B cell (primary cell): Measurements from ENCODE around the gene LY9. TPM values are rescaled to one million over a fixed set of nuclear protein-coding genes. Genes with fewer than 3 reads are reported as not detected.

Experiments
- ATAC-seq: fragments of 200-7000 bp; cut with Tn5 transposase; one replicate; pipeline ENCODE4 v1.10.0; 2021; ENCODE audit warnings: low read depth, mild to moderate bottlenecking, moderate number of reproducible peaks, moderate library complexity
- CTCF ChIA-PET: fragments of 350-600 bp; sonication (Branson Sonifier 250); formaldehyde crosslinking; loops from one replicate; lab custom pipeline; 2021; ENCODE audit warnings: antibody characterized with exemption, inconsistent platforms; lab: Charles Lee
- POLR2A ChIA-PET: fragments of 350-600 bp; sonication (Branson Sonifier 250); formaldehyde crosslinking; loops from one replicate; lab custom pipeline; 2021; ENCODE audit warnings: antibody characterized with exemption; lab: Charles Lee
- DNase-seq: peaks from one replicate; pipeline ENCODE4 v3.0.0; 2013
- H2AFZ ChIP-seq: 2 replicates; pipeline ENCODE4 v1.6.1; 2012; ENCODE audit warnings: mild to moderate bottlenecking, low read depth, low read length; ENCODE audit not compliant: insufficient read depth, poor library complexity, severe bottlenecking
- H3K27ac ChIP-seq, 2 donors: 1 replicate in 1 of 2; 2 replicates in 1 of 2; pipeline ENCODE4 v1.5.1; 2012 to 2013; ENCODE audit warnings: low read length in 2 of 2, mild to moderate bottlenecking in 2 of 2, moderate library complexity in 1 of 2
- H3K27me3 ChIP-seq, 4 experiments: fragments of 200-600 bp in 1 of 4; sonication (generic) in 1 of 4; replicated peaks in 1 of 4; 1 replicate in 2 of 4; 2 replicates in 2 of 4; pipeline versions ENCODE4 v1.6.1 to v1.7.0; 2013 to 2016; ENCODE audit warnings: low read length in 3 of 4, mild to moderate bottlenecking in 2 of 4, mixed read lengths in 1 of 4, moderate library complexity in 1 of 4; ENCODE audit not compliant: insufficient read depth in 4 of 4, control insufficient read depth in 3 of 4; ENCODE audit errors: control extremely low read depth in 1 of 4
- H3K36me3 ChIP-seq, 2 experiments: replicated peaks in 1 of 2; 1 replicate in 1 of 2; 2 replicates in 1 of 2; pipeline versions ENCODE4 v1.6.1 to v1.7.1; 2013; ENCODE audit warnings: low read length in 1 of 2; ENCODE audit not compliant: insufficient read depth in 2 of 2, control insufficient read depth in 1 of 2; ENCODE audit errors: control extremely low read depth in 1 of 2, extremely low read depth in 1 of 2
- H3K4me1 ChIP-seq, 2 donors: fragments of 200-600 bp in 1 of 2; sonication (generic) in 1 of 2; 1 replicate in 1 of 2; 2 replicates in 1 of 2; pipeline versions ENCODE4 v1.5.1 to v1.6.1; 2013 to 2017; ENCODE audit warnings: low read length in 2 of 2; ENCODE audit not compliant: control insufficient read depth in 2 of 2, insufficient read depth in 2 of 2
- H3K4me2 ChIP-seq: replicated peaks from 2 replicates; pipeline ENCODE3; 2012; ENCODE audit warnings: mild to moderate bottlenecking, low read depth, low read length; ENCODE audit not compliant: poor library complexity, severe bottlenecking
- H3K4me3 ChIP-seq, 5 experiments: fragments of 200-600 bp in 1 of 5; sonication (generic) in 1 of 5; 1 replicate in 3 of 5; 2 replicates in 2 of 5; pipeline versions ENCODE4 v1.5.1 to v1.7.0; 2011 to 2016; ENCODE audit warnings: low read length in 4 of 5, mild to moderate bottlenecking in 4 of 5, low read depth in 2 of 5, control low read depth in 1 of 5, moderate library complexity in 1 of 5; ENCODE audit not compliant: insufficient read depth in 1 of 5; ENCODE audit errors: control extremely low read depth in 1 of 5, extremely low read depth in 1 of 5
- H3K79me2 ChIP-seq: fragments of 200-600 bp; sonication (generic); one replicate; pipeline ENCODE4 v1.6.0; 2016; ENCODE audit warnings: low read length; ENCODE audit not compliant: control insufficient read depth, insufficient read depth
- H3K9ac ChIP-seq: fragments of 200-600 bp; sonication (generic); 2 replicates; pipeline ENCODE4 v1.6.1; 2017; ENCODE audit warnings: mild to moderate bottlenecking, low read length, moderate library complexity
- H3K9me3 ChIP-seq, 3 donors: one replicate each; pipeline versions ENCODE4 v1.6.1 to v1.7.1; 2013; ENCODE audit warnings: low read length in 2 of 3; ENCODE audit not compliant: control insufficient read depth in 2 of 3, insufficient read depth in 1 of 3; ENCODE audit errors: control extremely low read depth in 1 of 3
- H4K20me1 ChIP-seq: 2 replicates; pipeline ENCODE4 v1.6.0; 2012; ENCODE audit warnings: mild to moderate bottlenecking, low read length; ENCODE audit not compliant: insufficient read depth, control insufficient read depth, poor library complexity, severe bottlenecking
- H3K27ac Mint-ChIP-seq: one replicate; pipeline ENCODE4 v1.8.0; 2021; ENCODE audit warnings: mixed read lengths
- H3K27me3 Mint-ChIP-seq: one replicate; pipeline ENCODE4 v1.8.0; 2021; ENCODE audit warnings: mixed read lengths
- H3K4me1 Mint-ChIP-seq: one replicate; pipeline ENCODE4 v1.8.0; 2021; ENCODE audit warnings: mixed read lengths
- H3K4me3 Mint-ChIP-seq: one replicate; pipeline ENCODE4 v1.8.0; 2021; ENCODE audit warnings: mixed read lengths
- H3K9me3 Mint-ChIP-seq: one replicate; pipeline ENCODE4 v1.8.0; 2022; ENCODE audit warnings: mixed read lengths; ENCODE audit not compliant: insufficient read depth
- EZH2 ChIP-seq: IDR thresholded peaks from 2 replicates; pipeline ENCODE4 v1.6.1; 2012; ENCODE audit warnings: borderline replicate concordance, low read depth, mild to moderate bottlenecking, moderate library complexity, low read length; ENCODE audit not compliant: insufficient read depth, poor library complexity, severe bottlenecking
- WGBS: methylation state at CpG from one replicate; pipeline ENCODE4 v1.1.5; 2013; ENCODE audit warnings: missing lambda C conversion rate; ENCODE audit not compliant: insufficient coverage; 5-methylcytosine and 5-hydroxymethylcytosine counted together
- intact Hi-C: fragments of 100-400 bp; cut with micrococcal nuclease; formaldehyde crosslinking; loops from one replicate; pipeline ENCODE4 v1.10.0; 2022
- polyA plus RNA-seq: library from polyadenylated mRNA; depleted of rRNA; stranded (reverse); fragments of >200 nt; gene quantifications from 2 replicates; pipeline ENCODE4 v1.2.3, GENCODE V29; 2012
- total RNA-seq, 2 donors: library from RNA; stranded (reverse); fragments of 120-200 nt in 1 of 2; gene quantifications; 1 replicate in 1 of 2; 2 replicates in 1 of 2; pipeline versions ENCODE4 v1.2.3 to v1.2.4, GENCODE V29; 2013 to 2022
- TF ChIP-seq, protein P1 (sequence below): fragments of 200-600 bp; IDR thresholded peaks from one replicate; pipeline ENCODE4 v1.8.0; 2022; ENCODE audit warnings: antibody characterized with exemption, mild to moderate bottlenecking

The LY9 gene
- total and polyA plus RNA-seq, 2 donors (not counting 1 experiment from before 2014, with no cell fraction given) = 252 to 365 TPM

DNA sequence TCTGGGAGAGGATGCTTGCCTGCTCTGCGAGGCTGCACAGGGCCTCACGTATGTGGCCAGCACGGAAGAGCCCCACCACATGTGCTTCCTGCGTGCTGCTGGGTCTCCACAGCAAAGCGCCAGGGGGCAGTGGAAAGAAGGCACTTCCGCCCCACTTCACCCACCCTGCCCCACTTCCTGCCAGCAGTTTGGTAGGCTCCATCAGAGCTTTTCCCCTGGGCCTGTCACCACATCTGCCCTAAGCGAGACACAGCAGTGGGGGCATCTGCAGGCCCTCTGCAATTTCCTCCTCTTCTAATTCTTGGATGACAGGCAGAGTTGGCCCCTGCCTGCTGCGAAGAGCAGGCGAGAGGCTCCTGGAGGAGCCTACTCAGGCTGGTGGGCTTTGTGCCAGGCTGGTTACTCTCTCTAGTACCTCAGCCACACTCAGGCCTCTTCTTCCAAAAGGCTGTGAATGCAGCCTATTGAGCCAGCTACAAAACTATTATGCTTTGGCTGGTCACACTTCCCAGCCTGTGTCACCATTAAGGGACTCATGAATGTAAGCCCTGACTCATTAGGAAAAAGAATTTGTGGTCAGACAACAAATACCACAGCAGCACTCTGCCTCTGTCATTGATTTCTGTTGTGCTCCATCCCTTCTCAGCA, 41.7 kb downstream of the LY9 start:
- H2AFZ ChIP-seq = peak overlapping the region; percentile 64
- peak overlapping the region; percentile 72 for H3K4me2 ChIP-seq
- H3K4me3 ChIP-seq = peak overlapping the region in 1 of 5 experiments; percentile 30
- DNase-seq = peak; percentile 91
- no peaks in the 10 kb centered on the region for H3K9me3 ChIP-seq
- Mint-ChIP-seq H3K27ac (peak overlapping the region; percentile 90), H3K9me3 (no peaks in the 10 kb centered on the region), H3K4me1 (peaks cover 41% of the 10 kb centered on the region), H3K27me3 (no peaks in the 10 kb centered on the region), H3K4me3 (peak overlapping the region; percentile 41)
- H3K27ac ChIP-seq = peak overlapping the region; percentile 71 to 72
- POLR2A ChIA-PET = interaction anchor here (0.6 to 2.1 kb wide), 2 partner anchors 109 to 116 kb away, joined by 3 to 4 read pairs; partner anchors contain the start of gene ITLN2
- no peaks in the 10 kb centered on the region for H3K79me2 ChIP-seq
- TF ChIP-seq EZH2 = no peak
- TF ChIP-seq, protein P1, sequence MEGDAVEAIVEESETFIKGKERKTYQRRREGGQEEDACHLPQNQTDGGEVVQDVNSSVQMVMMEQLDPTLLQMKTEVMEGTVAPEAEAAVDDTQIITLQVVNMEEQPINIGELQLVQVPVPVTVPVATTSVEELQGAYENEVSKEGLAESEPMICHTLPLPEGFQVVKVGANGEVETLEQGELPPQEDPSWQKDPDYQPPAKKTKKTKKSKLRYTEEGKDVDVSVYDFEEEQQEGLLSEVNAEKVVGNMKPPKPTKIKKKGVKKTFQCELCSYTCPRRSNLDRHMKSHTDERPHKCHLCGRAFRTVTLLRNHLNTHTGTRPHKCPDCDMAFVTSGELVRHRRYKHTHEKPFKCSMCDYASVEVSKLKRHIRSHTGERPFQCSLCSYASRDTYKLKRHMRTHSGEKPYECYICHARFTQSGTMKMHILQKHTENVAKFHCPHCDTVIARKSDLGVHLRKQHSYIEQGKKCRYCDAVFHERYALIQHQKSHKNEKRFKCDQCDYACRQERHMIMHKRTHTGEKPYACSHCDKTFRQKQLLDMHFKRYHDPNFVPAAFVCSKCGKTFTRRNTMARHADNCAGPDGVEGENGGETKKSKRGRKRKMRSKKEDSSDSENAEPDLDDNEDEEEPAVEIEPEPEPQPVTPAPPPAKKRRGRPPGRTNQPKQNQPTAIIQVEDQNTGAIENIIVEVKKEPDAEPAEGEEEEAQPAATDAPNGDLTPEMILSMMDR = peak; percentile 65
- CTCF ChIA-PET = interaction anchor here (0.6 to 6.6 kb wide), 20 partner anchors 8 to 426 kb away, joined by 3 to 111 read pairs (median 5); partner anchors contain the start of genes ITLN2, KLHDC9 and LY9
- ATAC-seq = peak; percentile 97
- H3K4me1 ChIP-seq = peaks cover 33 to 34% of the 10 kb centered on the region in 2 donors
- peak overlapping the region; percentile 19 for H3K9ac ChIP-seq
- H3K36me3 ChIP-seq = no peaks in the 10 kb centered on the region
- H3K27me3 ChIP-seq = no peaks in the 10 kb centered on the region
- 0% methylated on average over 9 of the region's 9 CpGs for WGBS
- intact Hi-C loops = loop anchor here (2.0 to 10.0 kb wide), 3 partner anchors 40 to 295 kb away; partner anchors contain the start of genes DEDD, ITLN1 and LY9
- no peaks in the 10 kb centered on the region for H4K20me1 ChIP-seq

DNA sequence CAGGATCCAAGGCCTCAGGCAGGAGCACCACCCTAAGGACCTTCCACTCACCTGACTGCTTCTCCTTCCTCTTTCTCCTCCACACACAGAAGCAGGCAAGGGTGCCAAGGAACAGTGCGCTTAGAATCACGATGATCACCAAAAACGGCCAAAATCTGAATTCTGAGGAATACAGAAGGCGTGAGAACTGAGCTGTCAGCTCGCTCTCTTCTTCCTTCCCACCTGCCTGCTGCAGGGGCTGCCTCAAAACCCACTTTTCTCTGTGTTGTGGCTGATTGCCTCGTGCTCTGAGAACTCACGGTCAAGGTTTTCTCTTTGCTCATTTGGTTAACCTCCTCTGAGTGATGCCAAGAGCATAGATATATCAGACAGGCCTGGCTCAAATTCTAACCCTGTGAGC, 42.9 kb downstream of the LY9 start:
- Histone ChIP-seq H3K36me3 (no peaks in the 10 kb centered on the region), H3K4me3 (no peak overlapping the region), H3K27ac (no peak overlapping the region), H3K9me3 (no peaks in the 10 kb centered on the region), H3K4me2 (peak overlapping the region; percentile 72), H3K4me1 (peaks cover 33 to 37% of the 10 kb centered on the region in 2 donors), H2AFZ (peak overlapping the region; percentile 64), H3K9ac (no peak overlapping the region), H3K27me3 (no peaks in the 10 kb centered on the region), H4K20me1 (no peaks in the 10 kb centered on the region), H3K79me2 (no peaks in the 10 kb centered on the region)
- ChIA-PET CTCF (interaction anchor here (1.0 to 6.6 kb wide), 4 partner anchors 10 to 114 kb away, joined by 3 to 111 read pairs (median 12); partner anchors contain the start of gene ITLN2), POLR2A (no interaction called here)
- WGBS = 23% methylated on average over 7 of the region's 7 CpGs
- Mint-ChIP-seq H3K27ac (peak overlapping the region; percentile 63), H3K4me1 (peaks cover 39% of the 10 kb centered on the region), H3K4me3 (no peak overlapping the region), H3K9me3 (no peaks in the 10 kb centered on the region), H3K27me3 (no peaks in the 10 kb centered on the region)
- intact Hi-C loops = loop anchor here (5.0 to 10.0 kb wide), 2 partner anchors 42 to 46 kb away; partner anchors contain the start of genes ITLN1 and LY9
- ATAC-seq (no peak), DNase-seq (peak; percentile 17)
- no peak for TF ChIP-seq EZH2
- TF ChIP-seq, protein P1 = no peak
